Psoas muscle (tissue), 8 donors: ENCODE measurements around the gene UPK1A. TPM values are rescaled to one million over a fixed set of nuclear protein-coding genes. Genes with fewer than 3 reads are reported as not detected.

Source experiments
- ATAC-seq, 4 donors: fragments of 200-7000 bp; cut with Tn5 transposase; one replicate each; pipeline ENCODE4 v1.9.1; 2020; ENCODE audit warnings: moderate library complexity in 3 of 4, mild to moderate bottlenecking in 2 of 4
- DNase-seq, 2 donors: peaks; one replicate each; pipeline ENCODE4 v3.0.0-alpha.2; 2020
- H3K27ac ChIP-seq: fragments of 200-600 bp; one replicate; pipeline ENCODE4 v1.8.0; 2022
- H3K27me3 ChIP-seq, 3 donors: fragments of 200-600 bp in 1 of 3; one replicate each; pipeline versions ENCODE4 v1.6.1 to v1.8.0; 2013 to 2022; ENCODE audit warnings: low read length in 2 of 3, mild to moderate bottlenecking in 2 of 3, moderate library complexity in 1 of 3; ENCODE audit not compliant: insufficient read depth in 3 of 3
- H3K36me3 ChIP-seq, 2 donors: fragments of 200-600 bp in 1 of 2; one replicate each; pipeline versions ENCODE4 v1.6.1 to v1.8.0; 2013 to 2022; ENCODE audit warnings: low read depth in 1 of 2, mild to moderate bottlenecking in 1 of 2, moderate library complexity in 1 of 2; ENCODE audit not compliant: insufficient read depth in 1 of 2
- H3K4me1 ChIP-seq: fragments of 200-600 bp; one replicate; pipeline ENCODE4 v1.8.0; 2022
- H3K4me3 ChIP-seq: fragments of 200-600 bp; one replicate; pipeline ENCODE4 v1.8.0; 2022; ENCODE audit warnings: mild to moderate bottlenecking
- H3K9me3 ChIP-seq: fragments of 200-600 bp; one replicate; pipeline ENCODE4 v1.8.0; 2022
- CTCF ChIP-seq: fragments of 200-600 bp; IDR thresholded peaks from one replicate; pipeline ENCODE4 v1.8.0; 2022; ENCODE audit warnings: antibody characterized with exemption
- WGBS, 3 donors: extraction: QIAGEN DNeasy Blood & Tissue Kit; methylation state at CpG; one replicate each; pipeline versions ENCODE4 v1.1.6 to v1.1.7; 2013; 5-methylcytosine and 5-hydroxymethylcytosine counted together
- intact Hi-C, 2 donors: fragments of 100-400 bp; cut with DNase I; formaldehyde crosslinking; loops; one replicate each; pipeline versions ENCODE4 v1.11.0 to v1.14.2; 2022
- polyA plus RNA-seq, 3 donors: library from polyadenylated mRNA; stranded (reverse); fragments of 200-250 nt; gene quantifications; one replicate each; pipeline ENCODE4 v1.2.3, GENCODE V29; 2013
- total RNA-seq, 4 donors: library from RNA; stranded (reverse); fragmentation: NEBNext Ultra II Directional in 2 of 4; extraction: Animal tissue kit (Norgen Biotek cat#: 25700) in 2 of 4; gene quantifications; one replicate each; pipeline versions ENCODE4 v1.2.1 to v1.2.4, GENCODE V29; 2021 to 2023
- donor health status: healthy with polysubstance abuse.
- donor health status: DM: no; HTN: no; CAD: no; lungs with moderate emphysema.
- donor health status: Bipolar disorder and iron deficiency.
- donor health status: healthy.
- donor health status: DM: yes; HTN: yes; CAD: no.
- donor health status: DM: no; HTN: no; CAD: no.
- donor health status: DM: no; HTN: no; CAD: no.
- donor health status: DM: yes; HTN: yes; CAD: no.

Gene UPK1A
- total and polyA plus RNA-seq, 7 donors = 0.17 to 0.31 (median 0.24) TPM; not detected in 4

- Histone ChIP-seq H3K27me3 (no peaks in the 10 kb centered on the region), H3K4me3 (peak overlapping the region; percentile 67), H3K4me1 (peaks cover 9% of the 10 kb centered on the region), H3K36me3 (peaks cover 0 to 7% of the 10 kb centered on the region in 2 donors), H3K27ac (no peak overlapping the region), H3K9me3 (no peaks in the 10 kb centered on the region)
- no peak for TF ChIP-seq CTCF
- no peak for DNase-seq
- 33 to 44% (median 42%) methylated on average over 13 to 15 of the region's 15 CpGs for WGBS, 3 donors
- ATAC-seq = no peak
- intact Hi-C loops = no loop called here
Measured at GRCh38 chr19:35642798-35643254, 23.5 kb upstream of the UPK1A start.

- WGBS, 3 donors = 1% methylated on average over 55 to 69 of the region's 69 CpGs
- peak; percentile 76 to 85 for DNase-seq
- intact Hi-C loops = no loop called here
Measured at GRCh38 chr19:35643255-35644205, 22.8 kb upstream of the UPK1A start.

GRCh38 chr19:35644206-35644986, 21.9 kb upstream of the UPK1A start:
- H3K9me3 ChIP-seq = no peaks in the 10 kb centered on the region
- TF ChIP-seq CTCF = no peak
- peak; percentile 94 to 95 for DNase-seq
- no peaks in the 10 kb centered on the region for H3K27me3 ChIP-seq
- WGBS, 3 donors = 0% methylated on average over 52 to 60 of the region's 60 CpGs
- H3K27ac ChIP-seq = peak overlapping the region; percentile 77
- peak overlapping the region; percentile 67 for H3K4me3 ChIP-seq
- intact Hi-C loops = no loop called here
- peak; percentile 84 to 91 (median 86) for ATAC-seq
- peaks cover 13% of the 10 kb centered on the region for H3K4me1 ChIP-seq
- peaks cover 0 to 2% of the 10 kb centered on the region in 2 donors for H3K36me3 ChIP-seq

More at GRCh38 chr19:35643255-35644205, 22.8 kb upstream of the UPK1A start:
- H3K27me3 ChIP-seq = no peaks in the 10 kb centered on the region
- H3K4me1 ChIP-seq = peaks cover 9% of the 10 kb centered on the region
- H3K4me3 ChIP-seq = peak overlapping the region; percentile 67
- peak; percentile 24 to 29 (median 26) for ATAC-seq
- H3K36me3 ChIP-seq = peaks cover 0 to under 1% of the 10 kb centered on the region in 2 donors
- peak overlapping the region; percentile 77 for H3K27ac ChIP-seq
- H3K9me3 ChIP-seq = no peaks in the 10 kb centered on the region
- no peak for TF ChIP-seq CTCF

GRCh38 chr19:35644987-35645679, 21.2 kb upstream of the UPK1A start:
- Histone ChIP-seq H3K36me3 (peaks cover 0 to 9% of the 10 kb centered on the region in 2 donors), H3K9me3 (no peaks in the 10 kb centered on the region), H3K27me3 (no peaks in the 10 kb centered on the region), H3K4me3 (peak overlapping the region; percentile 67), H3K27ac (peak overlapping the region; percentile 77), H3K4me1 (peaks cover 20% of the 10 kb centered on the region)
- no peak for TF ChIP-seq CTCF
- ATAC-seq (peak; percentile 39 to 70 (median 58)), DNase-seq (peak; percentile 88 to 89)
- intact Hi-C loops = loop anchor here in 1 of 2 donors (5.0 kb wide), 2 partner anchors 72 to 98 kb away; partner anchors contain the start of genes KMT2B and TMEM147
- 18 to 23% (median 18%) methylated on average over 20 of the region's 20 CpGs for WGBS, 3 donors
